GM23338 (cell line): ENCODE data around the gene CNNM4. TPM values are rescaled to one million over a fixed set of nuclear protein-coding genes. Genes with fewer than 3 reads are reported as not detected.
A peak's percentile ranks its signal among the peaks of the same experiment; 100 is the strongest.

Experiments
- ATAC-seq: fragments of 200-7000 bp; cut with Tn5 transposase; 3 replicates; pipeline ENCODE4 v1.9.1; 2020
- DNase-seq: peaks from one replicate; pipeline ENCODE4 v3.0.0-alpha.2; 2015; ENCODE audit warnings: low spot score
- H2AFZ ChIP-seq: fragments of 200-600 bp; sonication (generic); 2 replicates; pipeline ENCODE4 v1.8.0; 2016; ENCODE audit warnings: antibody characterized with exemption, mild to moderate bottlenecking, moderate library complexity
- H3F3A ChIP-seq: fragments of 200-600 bp; sonication (generic); replicated peaks from 2 replicates; pipeline ENCODE4 v1.8.0; 2017; ENCODE audit warnings: antibody characterized with exemption, mixed run types, low read depth
- H3K27ac ChIP-seq: fragments of 200-600 bp; sonication (generic); 2 replicates; pipeline ENCODE4 v1.6.1; 2016; ENCODE audit warnings: low read depth
- H3K27me3 ChIP-seq: fragments of 200-600 bp; sonication (generic); 2 replicates; pipeline ENCODE4 v1.8.0; 2016; ENCODE audit warnings: mild to moderate bottlenecking, mixed run types, moderate library complexity; ENCODE audit not compliant: insufficient read depth
- H3K36me3 ChIP-seq: fragments of 200-600 bp; sonication (generic); 2 replicates; pipeline ENCODE4 v1.8.0; 2016; ENCODE audit warnings: mild to moderate bottlenecking; ENCODE audit not compliant: insufficient read depth
- H3K4me1 ChIP-seq: fragments of 200-600 bp; sonication (generic); 2 replicates; pipeline ENCODE4 v1.8.0; 2016; ENCODE audit warnings: mild to moderate bottlenecking, moderate library complexity; ENCODE audit not compliant: insufficient read depth
- H3K4me2 ChIP-seq: fragments of 200-600 bp; sonication (generic); 2 replicates; pipeline ENCODE4 v1.7.1; 2017; ENCODE audit warnings: mixed run types
- H3K4me3 ChIP-seq: fragments of 200-600 bp; sonication (generic); 2 replicates; pipeline ENCODE4 v1.6.1; 2016; ENCODE audit warnings: mixed run types
- H3K79me2 ChIP-seq: fragments of 200-600 bp; sonication (generic); replicated peaks from 2 replicates; pipeline ENCODE4 v1.8.0; 2017; ENCODE audit warnings: mild to moderate bottlenecking; ENCODE audit not compliant: insufficient read depth
- H3K9me2 ChIP-seq: fragments of 200-600 bp; sonication (generic); 2 replicates; pipeline ENCODE4 v1.8.0; 2017; ENCODE audit not compliant: insufficient read depth
- H4K20me1 ChIP-seq: fragments of 200-600 bp; sonication (generic); replicated peaks from 2 replicates; pipeline ENCODE4 v1.8.0; 2017; ENCODE audit warnings: mild to moderate bottlenecking; ENCODE audit not compliant: insufficient read depth
- H3K27ac Mint-ChIP-seq: 2 replicates; pipeline ENCODE4 v1.8.0; 2020; ENCODE audit warnings: inconsistent platforms, mild to moderate bottlenecking, moderate library complexity, mixed read lengths
- H3K27me3 Mint-ChIP-seq: 3 replicates; pipeline ENCODE4 v1.8.0; 2022; ENCODE audit warnings: low read depth, mild to moderate bottlenecking, moderate library complexity, mixed read lengths, inconsistent platforms; ENCODE audit not compliant: insufficient read depth, poor library complexity
- H3K36me3 Mint-ChIP-seq: 3 replicates; pipeline ENCODE4 v1.8.0; 2021; ENCODE audit warnings: low read depth, mild to moderate bottlenecking, inconsistent platforms, moderate library complexity, mixed read lengths
- H3K4me1 Mint-ChIP-seq: 3 replicates; pipeline ENCODE4 v1.8.0; 2020; ENCODE audit warnings: mild to moderate bottlenecking, inconsistent platforms, mixed read lengths
- H3K4me3 Mint-ChIP-seq: 3 replicates; pipeline ENCODE4 v1.8.0; 2021; ENCODE audit warnings: moderate library complexity, mild to moderate bottlenecking, inconsistent platforms, mixed read lengths
- H3K9me3 Mint-ChIP-seq: 3 replicates; pipeline ENCODE4 v1.8.0; 2020; ENCODE audit warnings: moderate library complexity, mild to moderate bottlenecking, inconsistent platforms, mixed read lengths
- CREB1 ChIP-seq: fragments of 250-450 bp; sonication (Bioruptor Pico); IDR thresholded peaks from 2 replicates; pipeline ENCODE4 v1.5.0; 2020; ENCODE audit warnings: low read depth, mild to moderate bottlenecking, moderate library complexity
- CTCF ChIP-seq, 2 experiments: fragments of 200-600 bp in 1 of 2; sonication (generic) in 1 of 2; conservative IDR thresholded peaks; 2 replicates each; pipeline versions ENCODE4 v1.5.1 to v1.6.1; 2016 to 2017; ENCODE audit warnings: antibody characterized with exemption in 2 of 2, low read depth in 2 of 2, mild to moderate bottlenecking in 2 of 2, moderate library complexity in 1 of 2
- EZH2phosphoT487 ChIP-seq: fragments of 200-600 bp; sonication (generic); IDR thresholded peaks from one replicate; pipeline ENCODE4 v1.8.1; 2018; ENCODE audit warnings: antibody characterized with exemption; ENCODE audit not compliant: unreplicated experiment
- JUNB ChIP-seq: IDR thresholded peaks from one replicate; pipeline ENCODE4 v1.6.1; 2016; ENCODE audit warnings: antibody characterized with exemption; ENCODE audit not compliant: unreplicated experiment
- NANOG ChIP-seq: IDR thresholded peaks from 2 replicates; pipeline ENCODE4 v1.6.1; 2016; ENCODE audit warnings: antibody characterized with exemption, borderline replicate concordance
- POLR2AphosphoS5 ChIP-seq: IDR thresholded peaks from 2 replicates; pipeline ENCODE4 v1.6.1; 2016; ENCODE audit warnings: antibody characterized with exemption, low read depth
- REST ChIP-seq: IDR thresholded peaks from one replicate; pipeline ENCODE4 v1.6.1; 2018; ENCODE audit warnings: antibody characterized with exemption; ENCODE audit not compliant: unreplicated experiment
- ZNF462 ChIP-seq: fragments of 250-450 bp; sonication (Bioruptor Pico); IDR thresholded peaks from 2 replicates; pipeline ENCODE4 v1.5.0; 2020; ENCODE audit warnings: mild to moderate bottlenecking, moderate library complexity
- polyA plus RNA-seq: library from polyadenylated mRNA; unstranded; fragments of >200 nt; fragmentation: Nextera tagmentation; extraction: Ambion mirVana; gene quantifications from 2 replicates; pipeline ENCODE4 v1.2.1, GENCODE V29; 2016
- total RNA-seq: library from RNA; depleted of rRNA; stranded (reverse); fragments of >200 nt; shearing (Covaris generic); gene quantifications from 2 replicates; pipeline ENCODE4 v1.2.3, GENCODE V29; 2014

The CNNM4 gene
- total and polyA plus RNA-seq, 2 experiments from 2014 or later, result 2.9 to 12.9 TPM

GRCh38 chr2:96816127-96816835 lies 55.6 kb downstream of the CNNM4 start, which contains the start of gene CNNM3:
Gene CNNM3, plus strand, starts transcription at chr2:96816268. Its CDS starts 10 bp downstream, at chr2:96816278.
- TF ChIP-seq NANOG (no peak), CTCF (conservative IDR thresholded peaks at IDR 0.05; ENCODE audit: low read depth in 2 of 2) (peak; percentile 32 to 38; a peak in 3 of 4 replicates), ZNF462 (CRISPR knock-in tag) (no peak), CREB1 (CRISPR knock-in tag) (peak; percentile 48; the same call in 1 of the 2 replicates), POLR2AphosphoS5 (peak; percentile 75), JUNB (no peak), REST (no peak), EZH2phosphoT487 (no peak)
- ATAC-seq (peak; percentile 93), DNase-seq (peak; percentile 98)
- no peaks in the 10 kb centered on the region; the same call in 1 of the 2 replicates for H3K36me3 ChIP-seq
- peaks cover 6% of the 10 kb centered on the region; the same call in 1 of the 2 replicates for H3F3A ChIP-seq
- peak within 1 kb of the TSS; percentile 97 for H3K4me2 ChIP-seq
- H3K4me1 ChIP-seq, result peaks cover 21% of the 10 kb centered on the region
- Mint-ChIP-seq H3K27ac (peak within 1 kb of the TSS; percentile 66), H3K36me3 (peaks cover 30% of the 10 kb centered on the region), H3K4me1 (peaks cover 38% of the 10 kb centered on the region), H3K9me3 (no peaks in the 10 kb centered on the region), H3K4me3 (peak within 1 kb of the TSS; percentile 86), H3K27me3 (peaks cover 16% of the 10 kb centered on the region)
- peak within 1 kb of the TSS; percentile 88 for H3K4me3 ChIP-seq
- H3K79me2 ChIP-seq, result peaks cover 43% of the 10 kb centered on the region
- peak within 1 kb of the TSS; percentile 99 for H2AFZ ChIP-seq
- no peak within 1 kb of the TSS for H3K27ac ChIP-seq
- H3K9me2 ChIP-seq, result no peaks in the 10 kb centered on the region
- peaks cover 32% of the 10 kb centered on the region for H4K20me1 ChIP-seq
- no peaks in the 10 kb centered on the region for H3K27me3 ChIP-seq
